Left ventricle myocardium inferior (tissue), 1 donor: ENCODE measurements around the gene APEX1. TPM values are rescaled to one million over a fixed set of nuclear protein-coding genes. Genes with fewer than 3 reads are reported as not detected.

Experiments
- DNase-seq: peaks from one replicate; pipeline ENCODE4 v3.0.0-alpha.2; 2020
- H3K27ac ChIP-seq: fragments of 200-600 bp; replicated peaks from 2 replicates; pipeline ENCODE4 v1.8.0; 2021
- H3K27me3 ChIP-seq: fragments of 200-600 bp; 2 replicates; pipeline ENCODE4 v1.8.0; 2021; ENCODE audit warnings: low read depth
- H3K36me3 ChIP-seq: fragments of 200-600 bp; 2 replicates; pipeline ENCODE4 v1.8.0; 2021
- H3K4me1 ChIP-seq: fragments of 200-600 bp; 2 replicates; pipeline ENCODE4 v1.8.0; 2021
- H3K4me3 ChIP-seq: fragments of 200-600 bp; 2 replicates; pipeline ENCODE4 v1.8.0; 2021; ENCODE audit warnings: mild to moderate bottlenecking, moderate library complexity
- H3K9me3 ChIP-seq: fragments of 200-600 bp; replicated peaks from 2 replicates; pipeline ENCODE4 v1.8.0; 2021
- CTCF ChIP-seq: fragments of 200-600 bp; IDR thresholded peaks from 2 replicates; pipeline ENCODE4 v1.8.0; 2021; ENCODE audit warnings: antibody characterized with exemption, mild to moderate bottlenecking, borderline replicate concordance
- intact Hi-C: fragments of 100-400 bp; cut with micrococcal nuclease; formaldehyde crosslinking; loops from one replicate; pipeline ENCODE4 v1.11.0; 2022
- total RNA-seq: library from RNA; stranded (reverse); fragmentation: NEBNext Ultra II Directional; extraction: Animal tissue kit (Norgen Biotek cat#: 25700); gene quantifications from one replicate; pipeline ENCODE4 v1.2.1, GENCODE V29; 2021
- donor health status: DM: no; HTN: yes; CAD: no; lungs with severe emphysema.

The APEX1 gene
- total RNA-seq, 1 donor from 2014 or later, result 75.0 TPM

DNA sequence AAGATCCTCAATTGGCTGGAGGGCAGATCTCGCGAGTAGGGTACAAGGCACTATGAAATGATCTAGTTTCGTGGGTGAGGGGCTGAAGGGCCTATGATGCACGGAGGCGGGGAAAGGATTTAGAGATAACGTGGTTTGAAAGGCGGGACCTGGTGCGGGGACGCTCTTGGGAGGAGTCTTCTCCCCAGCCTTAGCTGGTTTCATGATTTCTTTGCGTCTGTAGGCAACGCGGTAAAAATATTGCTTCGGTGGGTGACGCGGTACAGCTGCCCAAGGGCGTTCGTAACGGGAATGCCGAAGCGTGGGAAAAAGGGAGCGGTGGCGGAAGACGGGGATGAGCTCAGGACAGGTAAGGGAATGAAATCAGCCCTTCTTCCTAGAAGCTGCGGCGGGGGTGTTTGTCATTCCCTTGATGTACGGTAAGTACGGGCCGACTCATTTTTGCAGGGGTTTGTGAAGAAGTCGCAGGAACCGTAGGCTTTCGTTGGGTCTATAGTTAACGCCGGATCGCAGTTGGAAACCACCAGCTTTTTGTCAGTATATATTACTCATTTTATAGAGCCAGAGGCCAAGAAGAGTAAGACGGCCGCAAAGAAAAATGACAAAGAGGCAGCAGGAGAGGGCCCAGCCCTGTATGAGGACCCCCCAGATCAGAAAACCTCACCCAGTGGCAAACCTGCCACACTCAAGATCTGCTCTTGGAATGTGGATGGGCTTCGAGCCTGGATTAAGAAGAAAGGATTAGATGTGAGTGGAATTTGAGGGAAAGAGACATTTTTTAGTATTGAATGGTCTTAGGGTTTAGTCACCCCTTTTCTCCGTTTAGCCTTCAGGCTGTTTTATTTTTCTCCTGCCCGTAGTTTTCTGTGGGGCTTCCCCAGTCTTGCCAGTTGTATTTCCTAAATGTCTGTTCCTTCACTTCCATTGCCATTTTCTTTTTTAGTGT is 602 bp downstream of the APEX1 start:
- Histone ChIP-seq H3K4me1 (peaks cover 71% of the 10 kb centered on the region), H3K9me3 (no peaks in the 10 kb centered on the region), H3K27me3 (no peaks in the 10 kb centered on the region), H3K36me3 (peaks cover 58% of the 10 kb centered on the region), H3K27ac (peak overlapping the region; percentile 97), H3K4me3 (peak overlapping the region; percentile 78)
- DNase-seq, result no peak
- TF ChIP-seq CTCF, result no peak
- intact Hi-C loops, result no loop called here

- Histone ChIP-seq H3K4me3 (no peak overlapping the region), H3K36me3 (peaks cover 45% of the 10 kb centered on the region), H3K9me3 (no peaks in the 10 kb centered on the region), H3K27ac (no peak overlapping the region), H3K27me3 (no peaks in the 10 kb centered on the region), H3K4me1 (peaks cover 77% of the 10 kb centered on the region)
- intact Hi-C loops, result no loop called here
- no peak for TF ChIP-seq CTCF
- DNase-seq, result no peak
Measured at GRCh38 chr14:20456971-20457370, 1.9 kb downstream of the APEX1 start.

DNA sequence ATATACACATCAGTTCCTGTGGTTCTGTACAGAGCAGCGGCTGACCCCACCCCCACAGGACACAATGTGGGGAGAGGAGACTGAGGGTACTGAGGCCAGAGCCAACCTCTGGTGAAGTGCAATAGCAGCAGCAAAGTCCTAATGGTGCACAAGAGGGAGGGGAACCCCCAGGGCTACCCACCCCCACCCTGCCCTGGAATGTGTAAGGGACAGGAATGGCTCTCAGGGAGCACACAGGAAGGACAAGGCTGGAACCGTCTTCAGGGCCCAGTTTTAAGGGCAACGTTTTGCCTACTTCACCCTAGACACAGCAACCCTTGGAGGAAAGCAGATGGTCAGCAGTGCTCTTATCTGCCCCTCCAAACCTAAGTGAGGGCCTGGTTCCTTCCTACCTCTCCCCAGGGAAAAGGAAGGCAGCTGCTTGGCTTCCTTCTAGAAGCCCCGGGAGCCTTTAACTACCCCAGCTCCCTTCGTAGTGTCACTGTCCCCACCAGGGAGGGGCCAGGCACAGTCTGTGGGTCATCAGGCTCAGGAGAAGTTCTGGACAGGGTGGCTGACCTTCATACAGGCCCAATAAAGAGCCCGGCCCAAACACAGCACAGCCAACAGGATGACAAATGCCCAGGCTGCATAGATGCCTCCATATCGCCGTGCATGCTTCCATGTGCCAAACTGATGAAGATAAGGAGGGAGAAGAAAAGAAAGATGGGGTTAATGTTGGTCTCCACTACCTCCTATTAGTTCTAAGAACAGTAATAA is 3.2 kb downstream of the APEX1 start:
- no peak overlapping the region for H3K4me3 ChIP-seq
- no peaks in the 10 kb centered on the region for H3K27me3 ChIP-seq
- TF ChIP-seq CTCF, result no peak
- no peaks in the 10 kb centered on the region for H3K9me3 ChIP-seq
- intact Hi-C loops, result no loop called here
- peaks cover 71% of the 10 kb centered on the region for H3K4me1 ChIP-seq
- no peak for DNase-seq
- H3K36me3 ChIP-seq, result peaks cover 36% of the 10 kb centered on the region
- no peak overlapping the region for H3K27ac ChIP-seq

- intact Hi-C loops, result no loop called here
- Histone ChIP-seq H3K9me3 (no peaks in the 10 kb centered on the region), H3K27ac (peak overlapping the region; percentile 93), H3K36me3 (peaks cover 36% of the 10 kb centered on the region), H3K4me3 (peak overlapping the region; percentile 98), H3K27me3 (no peaks in the 10 kb centered on the region), H3K4me1 (peaks cover 51% of the 10 kb centered on the region)
- TF ChIP-seq CTCF, result no peak
- DNase-seq, result no peak
Measured at GRCh38 chr14:20460458-20461224, 5.6 kb downstream of the APEX1 start.
